HL-60 (cell line): ENCODE measurements around the gene DPEP3.

Experiments used
- CTCF ChIP-seq: IDR thresholded peaks from one replicate; pipeline ENCODE4 v1.5.1; 2011; ENCODE audit warnings: low read length, control low read depth, inconsistent platforms; ENCODE audit not compliant: insufficient read depth
- GABPA ChIP-seq: IDR thresholded peaks from 2 replicates; pipeline ENCODE4 v1.6.1; 2012; ENCODE audit warnings: low read depth
- POLR2AphosphoS5 ChIP-seq: IDR thresholded peaks from 2 replicates; pipeline ENCODE4 v1.6.1; 2012; ENCODE audit warnings: low read depth
- SPI1 ChIP-seq: IDR thresholded peaks from 2 replicates; pipeline ENCODE4 v1.6.1; 2012; ENCODE audit warnings: low read depth, mild to moderate bottlenecking, borderline replicate concordance

- no peak for TF ChIP-seq CTCF
- no peak for TF ChIP-seq POLR2AphosphoS5
- no peak for TF ChIP-seq SPI1
- TF ChIP-seq GABPA = no peak
Measured at GRCh38 chr16:67975321-67976105, 4.8 kb downstream of the DPEP3 start.
